ENCODE measurements around the gene FGF22. TPM values are rescaled to one million over a fixed set of nuclear protein-coding genes. Genes with fewer than 3 reads are reported as not detected.

FGF22 gene
- polyA plus RNA-seq, 3 donors = not detected

DNA sequence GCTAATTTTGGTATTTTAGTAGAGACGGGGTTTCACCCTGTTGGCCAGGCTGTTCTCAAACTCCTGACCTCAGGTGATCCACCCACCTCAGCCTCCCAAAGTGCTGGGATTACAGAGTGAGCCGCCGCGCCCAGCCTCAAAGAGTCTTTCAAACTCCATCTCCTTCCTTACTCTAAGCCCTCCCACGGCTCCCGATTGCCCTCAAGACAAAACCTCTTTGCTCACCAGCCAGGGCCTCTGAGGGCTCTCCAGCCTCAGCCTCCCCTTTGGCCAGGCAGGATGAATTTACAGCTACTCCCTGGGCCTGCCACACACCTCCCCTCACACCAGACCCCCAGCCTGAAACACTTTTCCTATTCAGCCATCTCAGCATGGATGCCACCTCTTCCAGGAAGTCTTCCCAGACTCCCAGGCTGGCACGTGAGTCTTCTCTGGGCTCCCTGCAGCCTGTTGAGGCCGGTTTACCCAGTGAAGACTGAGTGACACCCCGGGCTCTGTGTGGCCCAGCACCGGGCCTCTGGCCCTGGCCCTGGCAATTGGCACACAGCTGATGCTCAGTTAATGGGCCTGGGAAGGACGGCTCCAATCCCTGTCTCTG lies 48.0 kb downstream of the FGF22 start:
- H3K27ac Mint-ChIP-seq = no peak overlapping the region
- no peaks in the 10 kb centered on the region for H3K4me1 ChIP-seq (ENCODE audit: control insufficient read depth in 1 of 2, insufficient read depth in 2 of 2, low read length in 2 of 2)

DNA sequence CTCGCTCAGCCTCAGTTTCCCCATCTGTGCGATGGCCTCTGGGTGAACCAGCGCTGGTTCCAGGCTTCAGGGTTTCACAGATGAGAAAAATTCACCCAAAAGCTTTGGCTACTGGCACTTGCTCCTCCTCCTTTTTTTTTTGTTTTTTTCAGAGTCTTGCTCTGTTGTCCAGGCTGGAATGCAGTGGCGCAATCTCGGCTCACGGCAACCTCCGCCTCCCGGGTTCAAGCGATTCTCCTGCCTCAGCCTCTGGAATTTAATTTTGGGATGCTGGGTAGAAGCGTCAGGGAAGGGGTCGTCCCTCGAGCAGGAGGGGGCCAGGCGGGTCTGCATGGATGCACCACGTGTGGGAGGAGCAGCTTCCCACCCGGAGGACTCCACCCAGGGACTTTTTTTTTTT lies 48.5 kb downstream of the FGF22 start:
- Mint-ChIP-seq H3K27ac (no peak overlapping the region), H3K36me3 (no peaks in the 10 kb centered on the region), H3K27me3 (ENCODE audit: low read depth in 3 of 3) (peaks cover 0 to 1% (median 0%) of the 10 kb centered on the region in 3 donors), H3K9me3 (peaks cover 0 to 6% (median 0%) of the 10 kb centered on the region in 7 donors), H3K4me1 (peaks cover 3% of the 10 kb centered on the region), H3K4me3 (no peak overlapping the region)
- H3K27me3 ChIP-seq (ENCODE audit: control insufficient read depth in 2 of 2, insufficient read depth in 2 of 2, low read length in 2 of 2) = no peaks in the 10 kb centered on the region
- no peak for DNase-seq
- no peaks in the 10 kb centered on the region for H3K9me3 ChIP-seq (replicated peaks in 1 of 2; ENCODE audit: control insufficient read depth in 1 of 2, insufficient read depth in 1 of 2, low read length in 2 of 2)
- 96% methylated on average over 4 of the region's 15 CpGs for WGBS (ENCODE audit: insufficient coverage)
- no peak overlapping the region for H3K9ac ChIP-seq (ENCODE audit: insufficient read depth, low read length, poor library complexity, severe bottlenecking)
- H3K4me1 ChIP-seq (ENCODE audit: control insufficient read depth in 1 of 2, insufficient read depth in 2 of 2, low read length in 2 of 2) = no peaks in the 10 kb centered on the region
- TF ChIP-seq, protein P1, sequence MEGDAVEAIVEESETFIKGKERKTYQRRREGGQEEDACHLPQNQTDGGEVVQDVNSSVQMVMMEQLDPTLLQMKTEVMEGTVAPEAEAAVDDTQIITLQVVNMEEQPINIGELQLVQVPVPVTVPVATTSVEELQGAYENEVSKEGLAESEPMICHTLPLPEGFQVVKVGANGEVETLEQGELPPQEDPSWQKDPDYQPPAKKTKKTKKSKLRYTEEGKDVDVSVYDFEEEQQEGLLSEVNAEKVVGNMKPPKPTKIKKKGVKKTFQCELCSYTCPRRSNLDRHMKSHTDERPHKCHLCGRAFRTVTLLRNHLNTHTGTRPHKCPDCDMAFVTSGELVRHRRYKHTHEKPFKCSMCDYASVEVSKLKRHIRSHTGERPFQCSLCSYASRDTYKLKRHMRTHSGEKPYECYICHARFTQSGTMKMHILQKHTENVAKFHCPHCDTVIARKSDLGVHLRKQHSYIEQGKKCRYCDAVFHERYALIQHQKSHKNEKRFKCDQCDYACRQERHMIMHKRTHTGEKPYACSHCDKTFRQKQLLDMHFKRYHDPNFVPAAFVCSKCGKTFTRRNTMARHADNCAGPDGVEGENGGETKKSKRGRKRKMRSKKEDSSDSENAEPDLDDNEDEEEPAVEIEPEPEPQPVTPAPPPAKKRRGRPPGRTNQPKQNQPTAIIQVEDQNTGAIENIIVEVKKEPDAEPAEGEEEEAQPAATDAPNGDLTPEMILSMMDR (IDR thresholded peaks at IDR 0.05) = no peak
- intact Hi-C loops (cut with micrococcal nuclease) = no loop called here
- no peak overlapping the region for H2AFZ ChIP-seq (ENCODE audit: insufficient read depth, low read depth, low read length, poor library complexity, severe bottlenecking)
- H4K20me1 ChIP-seq (ENCODE audit: insufficient read depth, low read length) = no peaks in the 10 kb centered on the region
- no peak overlapping the region for H3K4me2 ChIP-seq (replicated peaks; ENCODE audit: extremely low read depth, low read length, poor library complexity, severe bottlenecking)
- no peaks in the 10 kb centered on the region for H3K79me2 ChIP-seq (ENCODE audit: insufficient read depth, low read length)
- H3K36me3 ChIP-seq (replicated peaks in 1 of 2; ENCODE audit: control insufficient read depth in 1 of 2, insufficient read depth in 2 of 2, low read length in 2 of 2) = no peaks in the 10 kb centered on the region
- no peak overlapping the region for H3K27ac ChIP-seq (ENCODE audit: low read depth in 1 of 2, low read length in 2 of 2)
- H3K4me3 ChIP-seq (replicated peaks in 1 of 3; ENCODE audit: low read depth in 2 of 3, low read length in 3 of 3) = no peak overlapping the region

More for the DNA sequence above, 48.0 kb downstream of the FGF22 start:
- DNase-seq = no peak
- H3K9me3 Mint-ChIP-seq = peaks cover 0 to 6% (median 0%) of the 10 kb centered on the region in 7 donors
- no peaks in the 10 kb centered on the region for H3K79me2 ChIP-seq (ENCODE audit: insufficient read depth, low read length)
- H3K4me1 Mint-ChIP-seq = peaks cover 3% of the 10 kb centered on the region
- no peak overlapping the region for H3K4me3 ChIP-seq (replicated peaks in 1 of 3; ENCODE audit: low read depth in 2 of 3, low read length in 3 of 3)
- no peaks in the 10 kb centered on the region for H3K9me3 ChIP-seq (replicated peaks in 1 of 2; ENCODE audit: control insufficient read depth in 1 of 2, insufficient read depth in 1 of 2, low read length in 2 of 2)
- intact Hi-C loops (cut with micrococcal nuclease) = no loop called here
- H3K4me2 ChIP-seq (replicated peaks; ENCODE audit: extremely low read depth, low read length, poor library complexity, severe bottlenecking) = no peak overlapping the region
- H3K4me3 Mint-ChIP-seq = no peak overlapping the region
- no peaks in the 10 kb centered on the region for H3K27me3 ChIP-seq (ENCODE audit: control insufficient read depth in 2 of 2, insufficient read depth in 2 of 2, low read length in 2 of 2)
- H4K20me1 ChIP-seq (ENCODE audit: insufficient read depth, low read length) = no peaks in the 10 kb centered on the region
- peaks cover 0 to 1% (median 0%) of the 10 kb centered on the region in 3 donors for H3K27me3 Mint-ChIP-seq (ENCODE audit: low read depth in 3 of 3)
- H3K27ac ChIP-seq (ENCODE audit: low read depth in 1 of 2, low read length in 2 of 2) = no peak overlapping the region
- H3K9ac ChIP-seq (ENCODE audit: insufficient read depth, low read length, poor library complexity, severe bottlenecking) = no peak overlapping the region
- no peak overlapping the region for H2AFZ ChIP-seq (ENCODE audit: insufficient read depth, low read depth, low read length, poor library complexity, severe bottlenecking)
- TF ChIP-seq, protein P1 (IDR thresholded peaks at IDR 0.05) = no peak
- no peaks in the 10 kb centered on the region for H3K36me3 Mint-ChIP-seq
- H3K36me3 ChIP-seq (replicated peaks in 1 of 2; ENCODE audit: control insufficient read depth in 1 of 2, insufficient read depth in 2 of 2, low read length in 2 of 2) = no peaks in the 10 kb centered on the region
- 98% methylated on average over 11 of the region's 11 CpGs for WGBS (ENCODE audit: insufficient coverage)

All from CD14-positive monocyte (primary cell).